T-cell (primary cell): ENCODE measurements around the gene MED16. TPM values are rescaled to one million over a fixed set of nuclear protein-coding genes. Genes with fewer than 3 reads are reported as not detected.

ENCODE experiments used
- ATAC-seq, 4 experiments: fragments of 200-7000 bp in 3 of 4; fragments of 150-1000 bp in 1 of 4; cut with Tn5 transposase; replicated peaks in 1 of 4; 1 replicate in 3 of 4; 2 replicates in 1 of 4; pipeline ENCODE4 v1.10.0; 2021; ENCODE audit warnings: moderate library complexity in 3 of 4, mild to moderate bottlenecking in 2 of 4, moderate number of reproducible peaks in 1 of 4
- CTCF ChIA-PET, 2 donors: fragments of 300-600 bp; sonication (Branson Sonifier 250); formaldehyde crosslinking; loops; one replicate each; lab custom pipeline; 2022; ENCODE audit warnings: antibody characterized with exemption in 2 of 2; lab: Charles Lee
- POLR2A ChIA-PET, 2 donors: fragments of 300-600 bp; sonication (Branson Sonifier 250); formaldehyde crosslinking; loops; one replicate each; lab custom pipeline; 2022; ENCODE audit warnings: antibody characterized with exemption in 2 of 2; lab: Charles Lee
- DNase-seq, 35 experiments: peaks; one replicate each; pipeline versions ENCODE4 v3.0.0 to v3.0.0-alpha.2; 2013 to 2023
- H3K27ac ChIP-seq: one replicate; pipeline ENCODE4 v1.5.1; 2013; ENCODE audit warnings: low read length
- H3K27me3 ChIP-seq, 2 experiments: replicated peaks in 1 of 2; 1 replicate in 1 of 2; 2 replicates in 1 of 2; pipeline versions ENCODE4 v1.6.1 to v1.7.0; 2013; ENCODE audit warnings: low read length in 1 of 2, mixed read lengths in 1 of 2; ENCODE audit not compliant: control insufficient read depth in 2 of 2, insufficient read depth in 2 of 2; ENCODE audit errors: extremely low read depth in 1 of 2
- H3K36me3 ChIP-seq, 2 donors: 1 replicate in 1 of 2; 2 replicates in 1 of 2; pipeline versions ENCODE4 v1.6.1 to v1.7.0; 2013; ENCODE audit warnings: low read length in 1 of 2; ENCODE audit not compliant: control insufficient read depth in 2 of 2, insufficient read depth in 1 of 2; ENCODE audit errors: extremely low read depth in 1 of 2
- H3K4me1 ChIP-seq, 2 experiments: 1 replicate in 1 of 2; 2 replicates in 1 of 2; pipeline versions ENCODE4 v1.6.1 to v1.7.0; 2013; ENCODE audit warnings: low read length in 2 of 2, mixed read lengths in 1 of 2; ENCODE audit not compliant: insufficient read depth in 2 of 2, control insufficient read depth in 1 of 2; ENCODE audit errors: extremely low read depth in 1 of 2
- H3K4me3 ChIP-seq, 2 donors: 1 replicate in 1 of 2; 2 replicates in 1 of 2; pipeline versions ENCODE4 v1.5.1 to v1.7.0; 2013; ENCODE audit warnings: mild to moderate bottlenecking in 2 of 2, low read length in 1 of 2, moderate library complexity in 1 of 2; ENCODE audit not compliant: control insufficient read depth in 1 of 2; ENCODE audit errors: extremely low read depth in 1 of 2
- H3K9me3 ChIP-seq: 2 replicates; pipeline ENCODE4 v1.7.0; 2013
- H3K27ac Mint-ChIP-seq, 2 donors: one replicate each; pipeline ENCODE4 v1.8.0; 2020 to 2021; ENCODE audit warnings: mild to moderate bottlenecking in 2 of 2, mixed read lengths in 2 of 2
- H3K27me3 Mint-ChIP-seq, 2 donors: one replicate each; pipeline ENCODE4 v1.8.0; 2021 to 2022; ENCODE audit warnings: mixed read lengths in 2 of 2
- H3K36me3 Mint-ChIP-seq: one replicate; pipeline ENCODE4 v1.8.0; 2021; ENCODE audit warnings: mixed read lengths
- H3K4me1 Mint-ChIP-seq, 3 donors: one replicate each; pipeline ENCODE4 v1.8.0; 2020 to 2022; ENCODE audit warnings: mixed read lengths in 3 of 3, mild to moderate bottlenecking in 1 of 3
- H3K4me3 Mint-ChIP-seq, 3 donors: one replicate each; pipeline ENCODE4 v1.8.0; 2020 to 2022; ENCODE audit warnings: mild to moderate bottlenecking in 3 of 3, mixed read lengths in 3 of 3, moderate library complexity in 3 of 3
- H3K9me3 Mint-ChIP-seq, 3 donors: one replicate each; pipeline ENCODE4 v1.8.0; 2020 to 2022; ENCODE audit warnings: mixed read lengths in 3 of 3
- WGBS: methylation state at CpG from one replicate; pipeline ENCODE4 v1.1.5; 2013; ENCODE audit warnings: missing lambda C conversion rate; ENCODE audit not compliant: insufficient coverage; 5-methylcytosine and 5-hydroxymethylcytosine counted together
- total RNA-seq, 35 experiments: library from RNA in 6 of 35; stranded (reverse) in 6 of 35; fragments of 120-200 nt in 1 of 35; gene quantifications; one replicate each; pipeline versions ENCODE4 v1.2.1 to v1.2.4 and lab custom pipeline; 2013 to 2026

MED16 gene
- total RNA-seq, 5 donors from 2014 or later (not counting 1 experiment from before 2014, with no cell fraction given), result 55.0 to 105 (median 92.4) TPM

DNA sequence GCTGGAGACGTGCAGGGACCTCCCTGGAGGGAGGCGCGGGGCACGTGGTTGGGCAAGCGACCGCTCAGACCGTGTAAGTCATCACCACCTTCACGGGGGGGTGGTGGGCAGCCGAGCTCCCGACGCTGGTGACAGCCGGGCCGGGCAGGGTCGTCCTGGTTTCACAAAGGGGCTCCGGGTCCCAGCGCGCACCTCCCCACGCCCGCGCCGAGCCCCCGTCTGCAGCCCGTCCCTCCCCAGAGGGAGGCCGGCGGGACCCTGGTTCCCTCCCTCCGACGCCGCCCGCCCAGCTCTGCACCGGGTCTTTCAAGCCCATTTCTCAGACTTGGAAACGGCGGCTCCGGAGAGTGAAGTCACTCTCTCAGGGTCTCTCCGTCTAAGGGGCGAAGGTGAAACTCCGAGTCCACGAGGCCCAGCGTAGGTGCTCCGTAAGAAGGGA lies 32.1 kb upstream of the MED16 start:
- H3K27ac Mint-ChIP-seq, result peak overlapping the region in 1 of 2 donors; percentile 23
- H3K9me3 ChIP-seq, result no peaks in the 10 kb centered on the region
- no peaks in the 10 kb centered on the region for H3K36me3 ChIP-seq
- H3K9me3 Mint-ChIP-seq, result no peaks in the 10 kb centered on the region
- no peaks in the 10 kb centered on the region for H3K27me3 ChIP-seq
- H3K36me3 Mint-ChIP-seq, result no peaks in the 10 kb centered on the region
- peaks cover 13 to 19% (median 18%) of the 10 kb centered on the region in 3 donors for H3K4me1 Mint-ChIP-seq
- ChIA-PET POLR2A (no interaction called here), CTCF (no interaction called here)
- peak overlapping the region; percentile 81 to 82 for H3K4me3 ChIP-seq
- under 1% methylated on average over 32 of the region's 39 CpGs for WGBS
- ATAC-seq (peak; percentile 54 to 57 (median 56)), DNase-seq (peak in 2 of 35 experiments; percentile 47 to 52)
- H3K27ac ChIP-seq, result peak overlapping the region; percentile 65
- H3K27me3 Mint-ChIP-seq, result no peaks in the 10 kb centered on the region
- H3K4me3 Mint-ChIP-seq, result peak overlapping the region; percentile 69 to 78 (median 78)
- H3K4me1 ChIP-seq, result peaks cover under 1 to 52% of the 10 kb centered on the region in 2 experiments

- peaks cover 2 to 55% of the 10 kb centered on the region in 2 experiments for H3K4me1 ChIP-seq
- H3K27ac ChIP-seq, result no peak overlapping the region
- H3K27ac Mint-ChIP-seq, result no peak overlapping the region
- POLR2A ChIA-PET, result no interaction called here
- H3K36me3 Mint-ChIP-seq, result no peaks in the 10 kb centered on the region
- H3K9me3 ChIP-seq, result no peaks in the 10 kb centered on the region
- ATAC-seq (no peak), DNase-seq (peak in 1 of 35 experiments; percentile 37)
- WGBS, result 14% methylated on average over 22 of the region's 31 CpGs
- peak overlapping the region; percentile 81 to 82 for H3K4me3 ChIP-seq
- H3K9me3 Mint-ChIP-seq, result no peaks in the 10 kb centered on the region
- H3K4me1 Mint-ChIP-seq, result peaks cover 13 to 19% (median 18%) of the 10 kb centered on the region in 3 donors
- H3K27me3 Mint-ChIP-seq, result no peaks in the 10 kb centered on the region
- CTCF ChIA-PET, result no interaction called here
- peak overlapping the region; percentile 69 to 78 (median 78) for H3K4me3 Mint-ChIP-seq
- peaks cover 0 to 2% of the 10 kb centered on the region in 2 experiments for H3K27me3 ChIP-seq
- H3K36me3 ChIP-seq, result no peaks in the 10 kb centered on the region
Measured at GRCh38 chr19:924553-925086, 31.6 kb upstream of the MED16 start.

DNA sequence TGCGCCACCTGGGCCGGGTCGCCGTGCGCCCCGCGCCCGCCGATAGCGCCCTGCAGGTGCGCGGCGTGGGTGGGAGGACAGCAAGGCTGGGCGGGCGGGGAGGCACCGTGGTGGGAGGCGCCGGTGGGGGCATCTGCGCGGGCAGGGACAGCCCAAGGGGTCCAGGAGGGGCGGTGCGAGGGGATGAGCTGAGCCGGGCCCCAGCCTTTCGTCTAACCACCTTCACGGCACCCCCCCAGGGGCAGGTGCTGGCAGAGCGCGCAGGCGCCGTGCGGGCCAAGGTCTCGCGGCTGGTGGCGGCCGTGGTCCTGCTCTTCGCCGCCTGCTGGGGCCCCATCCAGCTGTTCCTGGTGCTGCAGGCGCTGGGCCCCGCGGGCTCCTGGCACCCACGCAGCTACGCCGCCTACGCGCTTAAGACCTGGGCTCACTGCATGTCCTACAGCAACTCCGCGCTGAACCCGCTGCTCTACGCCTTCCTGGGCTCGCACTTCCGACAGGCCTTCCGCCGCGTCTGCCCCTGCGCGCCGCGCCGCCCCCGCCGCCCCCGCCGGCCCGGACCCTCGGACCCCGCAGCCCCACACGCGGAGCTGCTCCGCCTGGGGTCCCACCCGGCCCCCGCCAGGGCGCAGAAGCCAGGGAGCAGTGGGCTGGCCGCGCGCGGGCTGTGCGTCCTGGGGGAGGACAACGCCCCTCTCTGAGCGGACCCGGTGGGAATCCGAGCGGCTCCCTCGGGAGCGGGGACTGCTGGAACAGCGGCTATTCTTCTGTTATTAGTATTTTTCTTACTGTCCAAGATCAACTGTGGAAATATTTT lies 27.3 kb upstream of the MED16 start:
- ATAC-seq (peak; percentile 54 to 67 (median 55)), DNase-seq (peak; percentile 40 to 82 (median 63))
- H3K36me3 Mint-ChIP-seq, result no peaks in the 10 kb centered on the region
- peak overlapping the region; percentile 73 to 82 (median 81) for H3K4me3 Mint-ChIP-seq
- H3K27ac ChIP-seq, result no peak overlapping the region
- H3K4me1 ChIP-seq, result peaks cover 12 to 66% of the 10 kb centered on the region in 2 experiments
- H3K36me3 ChIP-seq, result no peaks in the 10 kb centered on the region
- ChIA-PET CTCF (interaction anchor here (0.5 to 2.6 kb wide), 7 partner anchors 11 to 347 kb away, joined by 3 to 14 read pairs (median 5); no protein-coding TSS in a partner anchor), POLR2A (interaction anchor here in 1 of 2 donors (0.6 kb wide), 1 partner anchor 297 kb away, joined by 4 read pairs; no protein-coding TSS in a partner anchor)
- H3K27me3 ChIP-seq, result peaks cover 0 to 40% of the 10 kb centered on the region in 2 experiments
- H3K4me1 Mint-ChIP-seq, result peaks cover 13 to 23% (median 21%) of the 10 kb centered on the region in 3 donors
- H3K9me3 ChIP-seq, result no peaks in the 10 kb centered on the region
- under 1% methylated on average over 71 of the region's 84 CpGs for WGBS
- no peaks in the 10 kb centered on the region for H3K9me3 Mint-ChIP-seq
- peak overlapping the region; percentile 40 to 51 for H3K4me3 ChIP-seq
- peak overlapping the region; percentile 75 to 80 for H3K27ac Mint-ChIP-seq
- peaks cover 0 to 2% of the 10 kb centered on the region in 2 donors for H3K27me3 Mint-ChIP-seq

DNA sequence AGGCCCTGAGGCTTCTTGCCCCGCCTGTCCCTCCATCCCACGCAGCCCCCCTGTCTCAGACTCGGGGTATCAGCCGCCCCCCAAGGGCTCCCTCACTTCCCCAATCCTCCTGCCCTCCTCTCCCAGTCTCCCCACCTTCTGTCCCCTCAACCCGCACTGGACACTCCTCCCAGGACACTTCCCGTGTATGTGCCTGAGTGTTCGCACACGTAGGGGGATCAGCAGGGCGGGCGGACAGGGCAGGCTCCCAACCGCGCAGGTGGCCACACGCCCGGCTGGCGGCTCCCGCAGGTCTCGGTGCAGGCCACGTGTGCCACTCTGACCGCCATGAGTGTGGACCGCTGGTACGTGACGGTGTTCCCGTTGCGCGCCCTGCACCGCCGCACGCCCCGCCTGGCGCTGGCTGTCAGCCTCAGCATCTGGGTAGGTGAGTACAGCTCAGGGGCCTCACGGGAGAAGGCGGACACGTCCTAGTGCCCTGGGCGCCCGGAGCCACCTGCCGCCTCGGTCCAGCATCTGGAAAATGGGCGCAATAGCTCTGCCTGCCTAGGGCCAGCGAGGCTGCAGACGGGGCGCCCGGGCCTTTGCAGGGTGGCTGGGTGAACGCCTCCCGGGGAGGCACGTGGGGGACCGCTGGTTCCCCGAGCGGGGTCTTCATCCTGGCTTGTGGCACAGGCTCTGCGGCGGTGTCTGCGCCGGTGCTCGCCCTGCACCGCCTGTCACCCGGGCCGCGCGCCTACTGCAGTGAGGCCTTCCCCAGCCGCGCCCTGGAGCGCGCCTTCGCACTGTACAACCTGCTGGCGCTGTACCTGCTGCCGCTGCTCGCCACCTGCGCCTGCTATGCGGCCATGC lies 26.4 kb upstream of the MED16 start:
- no peaks in the 10 kb centered on the region for H3K36me3 ChIP-seq
- peaks cover 0 to 5% of the 10 kb centered on the region in 2 donors for H3K27me3 Mint-ChIP-seq
- peak overlapping the region in 1 of 2 donors; percentile 34 for H3K27ac Mint-ChIP-seq
- H3K4me3 Mint-ChIP-seq, result peak overlapping the region; percentile 49 to 81 (median 56)
- H3K4me1 ChIP-seq, result peaks cover 12 to 63% of the 10 kb centered on the region in 2 experiments
- no peaks in the 10 kb centered on the region for H3K9me3 ChIP-seq
- ChIA-PET POLR2A (interaction anchor here in 1 of 2 donors (0.5 kb wide), 1 partner anchor 110 kb away, joined by 3 read pairs; no protein-coding TSS in a partner anchor), CTCF (interaction anchor here (0.5 to 2.6 kb wide), 9 partner anchors 12 to 132 kb away, joined by 3 to 14 read pairs (median 5); no protein-coding TSS in a partner anchor)
- H3K27me3 ChIP-seq, result peaks cover 0 to 44% of the 10 kb centered on the region in 2 experiments
- no peak overlapping the region for H3K27ac ChIP-seq
- H3K9me3 Mint-ChIP-seq, result no peaks in the 10 kb centered on the region
- H3K4me3 ChIP-seq, result peak overlapping the region; percentile 15 to 40
- ATAC-seq (peak; percentile 41 to 53 (median 46)), DNase-seq (peak in 16 of 35 experiments; percentile 35 to 69 (median 50))
- H3K4me1 Mint-ChIP-seq, result peaks cover 20 to 27% (median 24%) of the 10 kb centered on the region in 3 donors
- WGBS, result 3% methylated on average over 65 of the region's 68 CpGs
- H3K36me3 Mint-ChIP-seq, result no peaks in the 10 kb centered on the region

GRCh38 chr19:918481-919198 lies 25.7 kb upstream of the MED16 start:
- POLR2A ChIA-PET, result interaction anchor here (0.5 to 0.6 kb wide), 2 partner anchors 60 to 111 kb away, joined by 3 to 6 read pairs; no protein-coding TSS in a partner anchor
- Mint-ChIP-seq H3K4me1 (peaks cover 20 to 26% (median 23%) of the 10 kb centered on the region in 3 donors), H3K27ac (no peak overlapping the region), H3K9me3 (no peaks in the 10 kb centered on the region), H3K27me3 (peaks cover 0 to 5% of the 10 kb centered on the region in 2 donors), H3K36me3 (no peaks in the 10 kb centered on the region), H3K4me3 (peak overlapping the region; percentile 49 to 81 (median 56))
- ATAC-seq, result no peak
- H3K9me3 ChIP-seq, result no peaks in the 10 kb centered on the region
- peaks cover 13 to 62% of the 10 kb centered on the region in 2 experiments for H3K4me1 ChIP-seq
- DNase-seq, result peak in 3 of 35 experiments; percentile 17 to 43 (median 26)
- peaks cover 0 to 44% of the 10 kb centered on the region in 2 experiments for H3K27me3 ChIP-seq
- no peak overlapping the region for H3K27ac ChIP-seq
- CTCF ChIA-PET, result interaction anchor here (0.6 to 2.6 kb wide), 5 partner anchors 17 to 407 kb away, joined by 3 to 14 read pairs (median 7); no protein-coding TSS in a partner anchor
- H3K36me3 ChIP-seq, result no peaks in the 10 kb centered on the region
- 2% methylated on average over 41 of the region's 58 CpGs for WGBS
- H3K4me3 ChIP-seq, result no peak overlapping the region
